Naive thymus-derived CD4-positive, alpha-beta T cell (primary cell): ENCODE data around the gene SKIL. TPM values are rescaled to one million over a fixed set of nuclear protein-coding genes. Genes with fewer than 3 reads are reported as not detected.
A peak's percentile ranks its signal among the peaks of the same experiment; 100 is the strongest.
"Not testable (repeated sequence)": the region's sequence is repeated elsewhere in the genome, so short reads cannot be mapped to it uniquely, and the experiment has no call there.

Experiments used
- ATAC-seq: fragments of 150-1000 bp; cut with Tn5 transposase; 2 replicates; pipeline ENCODE4 v1.10.0; 2021; ENCODE audit warnings: mild to moderate bottlenecking, moderate library complexity
- CTCF ChIA-PET: fragments of 350-600 bp; sonication (Branson Sonifier 250); formaldehyde crosslinking; loops from one replicate; lab custom pipeline; 2021; ENCODE audit warnings: antibody characterized with exemption; lab: Charles Lee
- POLR2A ChIA-PET: fragments of 350-600 bp; sonication (Branson Sonifier 250); formaldehyde crosslinking; loops from one replicate; lab custom pipeline; 2021; ENCODE audit warnings: antibody characterized with exemption, inconsistent platforms; lab: Charles Lee
- DNase-seq, 9 donors: peaks; one replicate each; pipeline versions ENCODE4 v3.0.0 to v3.0.0-alpha.2; 2020 to 2022; ENCODE audit warnings: mixed read lengths in 1 of 9
- H3K27ac ChIP-seq: one replicate; pipeline ENCODE4 v1.7.0; 2013; ENCODE audit warnings: mild to moderate bottlenecking, low read depth, low read length, moderate library complexity
- H3K27me3 ChIP-seq, 2 donors: one replicate each; pipeline ENCODE4 v1.7.0; 2013; ENCODE audit warnings: low read length in 2 of 2, mild to moderate bottlenecking in 2 of 2, moderate library complexity in 2 of 2; ENCODE audit not compliant: control insufficient read depth in 2 of 2, insufficient read depth in 2 of 2
- H3K36me3 ChIP-seq, 3 experiments: 1 replicate in 2 of 3; 2 replicates in 1 of 3; pipeline ENCODE4 v1.7.0; 2013; ENCODE audit warnings: low read length in 3 of 3, mild to moderate bottlenecking in 3 of 3, moderate library complexity in 1 of 3; ENCODE audit not compliant: insufficient read depth in 3 of 3, control insufficient read depth in 2 of 3
- H3K4me1 ChIP-seq, 2 donors: one replicate each; pipeline ENCODE4 v1.7.0; 2013; ENCODE audit warnings: low read length in 2 of 2, mild to moderate bottlenecking in 2 of 2, moderate library complexity in 1 of 2; ENCODE audit not compliant: control insufficient read depth in 2 of 2, insufficient read depth in 2 of 2
- H3K4me3 ChIP-seq: 2 replicates; pipeline ENCODE4 v1.7.0; 2013; ENCODE audit warnings: mild to moderate bottlenecking, low read length
- H3K9me3 ChIP-seq, 3 experiments: 1 replicate in 2 of 3; 2 replicates in 1 of 3; pipeline ENCODE4 v1.7.0; 2013; ENCODE audit warnings: low read length in 3 of 3; ENCODE audit not compliant: control insufficient read depth in 2 of 3
- H3K27ac Mint-ChIP-seq, 9 donors: one replicate each; pipeline ENCODE4 v1.8.0; 2020 to 2022; ENCODE audit warnings: mixed read lengths in 9 of 9, mild to moderate bottlenecking in 8 of 9, moderate library complexity in 5 of 9, inconsistent platforms in 2 of 9
- H3K27me3 Mint-ChIP-seq, 5 donors: one replicate each; pipeline ENCODE4 v1.8.0; 2021 to 2022; ENCODE audit warnings: mixed read lengths in 5 of 5, mild to moderate bottlenecking in 1 of 5
- H3K36me3 Mint-ChIP-seq, 5 donors: one replicate each; pipeline ENCODE4 v1.8.0; 2020 to 2022; ENCODE audit warnings: mixed read lengths in 5 of 5, mild to moderate bottlenecking in 3 of 5, inconsistent platforms in 1 of 5
- H3K4me1 Mint-ChIP-seq, 7 donors: one replicate each; pipeline ENCODE4 v1.8.0; 2020 to 2022; ENCODE audit warnings: mixed read lengths in 7 of 7, mild to moderate bottlenecking in 3 of 7, inconsistent platforms in 1 of 7
- H3K4me3 Mint-ChIP-seq, 10 donors: one replicate each; pipeline ENCODE4 v1.8.0; 2020 to 2022; ENCODE audit warnings: mild to moderate bottlenecking in 10 of 10, mixed read lengths in 10 of 10, moderate library complexity in 6 of 10, inconsistent platforms in 2 of 10
- H3K9me3 Mint-ChIP-seq, 11 donors: one replicate each; pipeline ENCODE4 v1.8.0; 2020 to 2022; ENCODE audit warnings: mixed read lengths in 11 of 11, mild to moderate bottlenecking in 4 of 11, inconsistent platforms in 1 of 11, moderate library complexity in 1 of 11
- intact Hi-C, 2 donors: fragments of 100-400 bp; cut with micrococcal nuclease; formaldehyde crosslinking; loops; one replicate each; pipeline ENCODE4 v1.15.1; 2023
- polyA plus RNA-seq, 2 donors: library from polyadenylated mRNA; unstranded; fragments of 300-500 nt; fragmentation: Illumina TruSeq; gene quantifications; one replicate each; pipeline ENCODE4 v1.2.3, GENCODE V29; 2021
- total RNA-seq, 6 experiments: library from RNA in 5 of 6; stranded (reverse) in 5 of 6; gene quantifications; 1 replicate in 5 of 6; 2 replicates in 1 of 6; pipeline ENCODE4 v1.2.3 and lab custom pipeline; 2021 to 2026

SKIL gene
- total and polyA plus RNA-seq, 7 experiments from 2014 or later, result 4.7 to 80.5 (median 36.0) TPM

DNA sequence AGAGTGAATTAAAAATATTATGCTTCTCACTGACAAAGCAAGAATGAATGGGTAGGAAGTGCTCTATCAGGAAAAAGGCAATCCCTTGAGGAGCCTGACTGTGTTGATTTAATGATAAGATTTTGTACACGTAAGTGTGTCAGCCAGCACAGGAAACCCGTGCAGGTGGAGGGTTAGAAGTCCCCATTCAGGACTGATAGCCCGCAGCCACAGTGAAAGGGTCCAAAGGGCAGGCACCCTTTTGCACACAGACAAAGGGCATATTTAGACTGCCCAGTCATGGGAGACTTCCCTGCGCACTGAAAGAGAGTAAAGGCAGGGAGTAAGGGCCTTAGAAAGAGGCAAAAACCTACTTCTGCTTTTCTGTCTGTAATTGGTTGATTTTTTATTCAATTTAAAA, 26.4 kb upstream of the SKIL start:
- H3K4me3 Mint-ChIP-seq, result no peak overlapping the region
- no peak for ATAC-seq

DNA sequence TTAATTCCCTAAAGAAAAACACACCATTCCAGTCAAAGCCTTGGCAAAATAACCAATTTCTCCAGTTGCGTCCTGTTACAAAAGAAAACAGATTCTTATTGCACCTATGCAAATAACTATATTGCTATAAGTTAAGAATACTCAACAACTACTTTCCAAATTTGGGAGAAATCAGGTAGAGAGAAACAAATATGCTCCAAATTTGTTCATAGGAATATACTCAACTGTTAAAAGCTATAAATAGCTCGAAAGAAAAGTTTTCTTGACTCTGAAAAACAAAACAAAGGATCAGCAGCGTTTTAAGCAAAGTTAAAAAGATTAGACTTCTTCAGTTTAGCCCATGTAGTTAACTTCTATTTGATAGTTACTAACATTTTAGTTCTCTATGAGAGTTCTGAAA, 20.1 kb upstream of the SKIL start:
- H3K36me3 Mint-ChIP-seq, result peaks cover 0 to 2% (median 0%) of the 10 kb centered on the region in 5 donors
- Histone ChIP-seq H3K9me3 (no peaks in the 10 kb centered on the region), H3K27ac (no peak overlapping the region), H3K27me3 (no peaks in the 10 kb centered on the region), H3K4me1 (no peaks in the 10 kb centered on the region), H3K4me3 (no peak overlapping the region), H3K36me3 (no peaks in the 10 kb centered on the region)
- no peak overlapping the region for H3K4me3 Mint-ChIP-seq
- DNase-seq, result no peak
- intact Hi-C loops, result no loop called here
- peaks cover 0 to 19% (median 3%) of the 10 kb centered on the region in 11 donors for H3K9me3 Mint-ChIP-seq
- H3K27ac Mint-ChIP-seq, result no peak overlapping the region
- POLR2A ChIA-PET, result no interaction called here
- H3K27me3 Mint-ChIP-seq, result peaks cover 0 to 3% (median 0%) of the 10 kb centered on the region in 5 donors
- CTCF ChIA-PET, result no interaction called here
- ATAC-seq, result no peak
- H3K4me1 Mint-ChIP-seq, result peaks cover 0 to 2% (median 0%) of the 10 kb centered on the region in 7 donors

More for the DNA sequence above, 26.4 kb upstream of the SKIL start:
- H3K9me3 Mint-ChIP-seq, result peaks cover 0 to 6% (median 1%) of the 10 kb centered on the region in 11 donors
- no peaks in the 10 kb centered on the region for H3K36me3 ChIP-seq
- intact Hi-C loops, result no loop called here
- H3K4me3 ChIP-seq, result no peak overlapping the region
- peaks cover 0 to 5% (median 0%) of the 10 kb centered on the region in 7 donors for H3K4me1 Mint-ChIP-seq
- no peak overlapping the region for H3K27ac Mint-ChIP-seq
- H3K27me3 Mint-ChIP-seq, result no peaks in the 10 kb centered on the region
- POLR2A ChIA-PET, result no interaction called here
- CTCF ChIA-PET, result no interaction called here
- H3K9me3 ChIP-seq, result no peaks in the 10 kb centered on the region
- no peak overlapping the region for H3K27ac ChIP-seq
- DNase-seq, result no peak
- no peaks in the 10 kb centered on the region for H3K4me1 ChIP-seq
- peaks cover 0 to 7% (median 2%) of the 10 kb centered on the region in 5 donors for H3K36me3 Mint-ChIP-seq
- no peaks in the 10 kb centered on the region for H3K27me3 ChIP-seq

DNA sequence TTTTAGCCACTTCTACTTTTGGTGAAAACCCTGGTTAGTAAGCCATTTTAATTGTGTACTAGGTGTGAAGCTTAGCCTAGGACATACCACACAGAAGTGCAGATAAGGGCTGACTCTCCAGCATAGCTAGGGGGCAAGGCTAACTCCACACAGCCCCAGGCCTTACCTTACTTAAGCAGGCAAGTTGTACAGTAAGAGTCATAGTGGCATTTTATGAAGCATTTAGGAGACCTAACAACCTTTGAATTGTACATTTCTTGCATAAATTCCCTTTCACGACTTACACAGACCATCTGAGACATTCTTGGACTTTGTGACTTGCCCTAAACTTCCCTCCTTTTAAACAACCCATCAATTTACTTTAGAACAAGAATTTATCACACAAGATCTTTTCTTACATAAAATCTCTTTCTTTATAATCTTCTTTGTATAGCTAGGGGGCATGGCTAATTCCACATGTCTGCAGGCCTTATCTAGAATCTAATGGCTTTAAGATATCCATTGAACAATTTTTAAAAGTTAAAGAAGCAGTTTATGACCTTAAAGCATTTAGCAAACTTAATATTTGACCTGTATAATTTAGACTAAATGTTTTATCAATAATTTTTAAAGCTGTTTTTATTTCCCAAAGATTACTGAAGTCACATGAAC, 18.7 kb upstream of the SKIL start:
- no peaks in the 10 kb centered on the region for H3K36me3 Mint-ChIP-seq
- no peaks in the 10 kb centered on the region for H3K27me3 ChIP-seq
- ATAC-seq, result no peak
- no peak overlapping the region for H3K4me3 Mint-ChIP-seq
- peaks cover 0 to 19% (median 3%) of the 10 kb centered on the region in 11 donors for H3K9me3 Mint-ChIP-seq
- no peaks in the 10 kb centered on the region for H3K36me3 ChIP-seq
- no peak overlapping the region for H3K27ac Mint-ChIP-seq
- no peak for DNase-seq
- POLR2A ChIA-PET, result no interaction called here
- no peaks in the 10 kb centered on the region for H3K9me3 ChIP-seq
- no peaks in the 10 kb centered on the region for H3K4me1 ChIP-seq
- peaks cover 0 to 3% (median 0%) of the 10 kb centered on the region in 5 donors for H3K27me3 Mint-ChIP-seq
- H3K27ac ChIP-seq, result no peak overlapping the region
- CTCF ChIA-PET, result interaction anchor here (0.6 to 0.7 kb wide), 2 partner anchors 18 to 969 kb away, joined by 3 read pairs; no protein-coding TSS in a partner anchor
- intact Hi-C loops, result no loop called here
- H3K4me1 Mint-ChIP-seq, result peaks cover 0 to 2% (median 0%) of the 10 kb centered on the region in 7 donors
- H3K4me3 ChIP-seq, result no peak overlapping the region

DNA sequence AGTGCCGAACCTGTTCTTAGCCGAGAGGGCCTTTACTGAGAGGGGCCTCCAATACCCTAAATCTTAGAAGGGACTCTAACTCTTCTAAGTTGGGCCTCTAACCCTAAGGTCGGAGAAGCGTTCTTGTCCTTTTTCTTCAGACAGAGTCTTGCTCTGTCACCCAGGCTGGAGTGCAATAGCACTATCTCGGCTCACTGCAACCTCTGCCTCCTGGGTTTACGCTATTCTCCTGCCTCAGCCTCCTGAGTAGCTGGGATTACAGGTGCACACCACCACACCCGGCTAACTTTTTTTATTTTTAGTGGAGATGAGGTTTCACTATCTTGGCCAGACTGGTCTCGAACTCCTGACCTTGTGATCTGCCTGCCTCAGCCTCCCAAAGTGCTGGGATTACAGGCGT, 15.2 kb upstream of the SKIL start:
- H3K27me3 Mint-ChIP-seq, result not testable (repeated sequence)

DNA sequence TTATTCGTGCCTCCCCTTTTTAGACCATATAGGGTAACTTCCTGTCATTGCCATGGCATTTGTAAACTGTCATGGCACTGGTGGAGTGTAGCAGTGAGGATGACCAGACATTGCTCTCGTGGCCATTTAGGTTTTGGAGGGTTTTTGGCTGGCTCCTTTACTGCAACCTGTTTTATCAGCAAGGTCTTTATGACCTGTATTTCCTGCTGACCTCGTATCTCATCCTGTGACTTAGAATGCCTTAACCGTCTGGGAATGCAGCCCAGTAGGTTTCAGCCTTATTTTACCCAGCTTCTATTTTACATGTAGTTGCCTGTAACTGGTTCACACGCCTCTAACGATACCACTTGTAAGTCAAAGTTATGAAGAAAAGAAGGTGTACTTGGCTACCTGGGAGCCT, 13.7 kb upstream of the SKIL start:
- H3K4me3 Mint-ChIP-seq, H3K9me3 Mint-ChIP-seq, H3K9me3 ChIP-seq, H3K27ac ChIP-seq, H3K36me3 Mint-ChIP-seq, POLR2A ChIA-PET, H3K27ac Mint-ChIP-seq, H3K4me3 ChIP-seq, H3K27me3 Mint-ChIP-seq, H3K36me3 ChIP-seq, H3K4me1 ChIP-seq, H3K4me1 Mint-ChIP-seq, CTCF ChIA-PET, intact Hi-C loops, H3K27me3 ChIP-seq, ATAC-seq, DNase-seq: not testable (repeated sequence)

More for the DNA sequence above, 15.2 kb upstream of the SKIL start:
- CTCF ChIA-PET, H3K9me3 ChIP-seq, H3K27ac ChIP-seq, intact Hi-C loops, DNase-seq, H3K4me3 Mint-ChIP-seq, H3K4me1 ChIP-seq, H3K36me3 Mint-ChIP-seq, H3K4me3 ChIP-seq, H3K36me3 ChIP-seq, H3K4me1 Mint-ChIP-seq, H3K27me3 ChIP-seq, POLR2A ChIA-PET, ATAC-seq: not testable (repeated sequence)
- Mint-ChIP-seq H3K27ac (peak overlapping the region in 1 of 9 donors; percentile 76), H3K9me3 (peaks cover 0 to 16% (median 3%) of the 10 kb centered on the region in 11 donors)

DNA sequence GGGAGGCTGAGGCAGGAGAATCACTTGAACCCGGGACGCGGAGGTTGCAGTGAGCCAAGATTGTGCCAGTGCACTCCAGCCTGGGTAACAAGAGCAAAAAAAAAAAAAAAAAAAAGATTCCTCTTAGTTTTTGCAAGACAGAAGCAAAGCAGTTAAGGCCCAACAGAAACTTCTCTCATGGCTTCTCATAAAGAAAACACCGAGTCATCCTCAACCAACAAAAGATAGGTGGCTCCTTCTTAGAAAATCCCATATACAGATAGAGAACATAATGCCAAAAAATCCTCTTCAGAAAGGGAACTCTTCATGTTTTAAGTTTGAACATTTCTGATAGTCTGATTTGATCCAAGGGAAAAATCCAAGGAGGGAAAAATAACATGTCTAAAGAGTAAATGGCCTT, 12.5 kb upstream of the SKIL start:
- Mint-ChIP-seq H3K27ac (peak overlapping the region in 1 of 9 donors; percentile 10), H3K27me3 (peaks cover 0 to 3% (median 0%) of the 10 kb centered on the region in 5 donors), H3K36me3 (no peaks in the 10 kb centered on the region), H3K4me3 (no peak overlapping the region), H3K9me3 (peaks cover 0 to 2% (median 0%) of the 10 kb centered on the region in 11 donors), H3K4me1 (peaks cover 0 to 7% (median 0%) of the 10 kb centered on the region in 7 donors)
- H3K4me3 ChIP-seq, result no peak overlapping the region
- ATAC-seq, result no peak
- no peaks in the 10 kb centered on the region for H3K4me1 ChIP-seq
- DNase-seq, result no peak
- ChIA-PET CTCF (interaction anchor here (0.5 kb wide), 1 partner anchor 488 kb away, joined by 3 read pairs; no protein-coding TSS in a partner anchor), POLR2A (interaction anchor here (0.8 to 1.2 kb wide), 2 partner anchors 11 to 16 kb away, joined by 3 read pairs; no protein-coding TSS in a partner anchor)
- no peaks in the 10 kb centered on the region for H3K27me3 ChIP-seq
- no peaks in the 10 kb centered on the region for H3K9me3 ChIP-seq
- no peaks in the 10 kb centered on the region for H3K36me3 ChIP-seq
- intact Hi-C loops, result no loop called here
- H3K27ac ChIP-seq, result no peak overlapping the region
